ENCODE measurements around the gene MTA2. TPM values are rescaled to one million over a fixed set of nuclear protein-coding genes. Genes with fewer than 3 reads are reported as not detected.

MTA2 gene
- total and polyA plus RNA-seq, 2 of the 8 experiments (the other 6 are each of a cell fraction or from before 2014, with no cell fraction given) = 25.7 to 114 TPM

DNA sequence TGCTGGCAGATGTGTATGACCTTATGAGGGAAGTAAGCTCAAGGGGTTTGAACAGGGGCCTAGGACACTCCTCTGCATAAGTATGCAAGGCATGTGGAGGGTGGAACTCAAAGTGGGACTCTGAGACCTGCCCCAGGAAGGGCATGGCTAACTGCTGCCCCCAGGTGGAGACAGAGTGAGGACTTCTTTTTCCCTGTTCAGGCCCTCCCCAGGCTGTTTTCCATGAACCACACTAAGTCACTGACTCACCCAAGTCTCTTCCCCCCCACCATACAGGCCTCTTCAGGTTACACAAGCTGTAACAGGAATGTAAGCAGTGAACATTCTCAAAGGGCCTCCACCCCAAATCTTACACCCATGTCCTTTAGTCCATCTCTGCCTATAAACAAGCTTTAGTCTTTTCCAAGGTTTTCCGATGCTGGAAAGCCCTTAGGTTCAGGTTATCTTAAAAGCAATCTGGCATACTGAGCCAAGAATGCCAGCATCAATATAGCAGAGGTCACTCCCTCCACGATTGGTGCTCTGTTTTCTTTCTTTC is 41.0 kb downstream of the MTA2 start:
- Histone ChIP-seq H4K8ac (ENCODE audit: extremely low read depth, insufficient read depth, low read length) (no peak overlapping the region), H2BK5ac (ENCODE audit: low read depth, low read length) (no peak overlapping the region), H4K91ac (replicated peaks; ENCODE audit: insufficient read length, low read length) (no peak overlapping the region), H2AFZ (ENCODE audit: low read length) (no peak overlapping the region), H3K79me1 (ENCODE audit: low read depth, low read length) (no peaks in the 10 kb centered on the region; the same call in 1 of the 2 replicates), H3K23ac (ENCODE audit: insufficient read length) (no peak overlapping the region), H3K9ac (replicated peaks in 1 of 4; ENCODE audit: extremely low read depth in 1 of 4, low read depth in 3 of 4, low read length in 3 of 4) (no peak overlapping the region), H4K20me1 (replicated peaks in 1 of 2; ENCODE audit: control insufficient read depth in 1 of 2, insufficient read depth in 2 of 2, low read length in 2 of 2) (peaks cover 17 to 38% of the 10 kb centered on the region in 2 experiments), H3K4me1 (replicated peaks in 1 of 4; ENCODE audit: control insufficient read depth in 3 of 4, insufficient read depth in 4 of 4, low read length in 3 of 4) (peaks cover 19 to 35% (median 24%) of the 10 kb centered on the region in 4 experiments), H3K18ac (ENCODE audit: extremely low read depth, low read length) (no peak overlapping the region; the same call in 1 of the 2 replicates), H2BK120ac (replicated peaks; ENCODE audit: low read depth, low read length) (no peak overlapping the region), H4K5ac (ENCODE audit: insufficient read length, low read depth, low read length) (no peak overlapping the region), H3K36me3 (ENCODE audit: control insufficient read depth in 2 of 4, insufficient read depth in 4 of 4, low read length in 3 of 4) (peaks cover 26 to 61% (median 42%) of the 10 kb centered on the region in 4 experiments), H2BK12ac (ENCODE audit: low read depth, low read length) (peak overlapping the region; percentile 23; the same call in 1 of the 2 replicates), H3K56ac (replicated peaks; ENCODE audit: insufficient read length, low read depth, low read length) (no peak overlapping the region), H3K79me2 (ENCODE audit: control insufficient read depth in 1 of 2, insufficient read depth in 2 of 2, low read length in 2 of 2) (peaks cover 0 to 24% of the 10 kb centered on the region in 2 experiments; a peak in 2 of 4 replicates), H3K14ac (ENCODE audit: insufficient read length) (no peak overlapping the region), H2BK20ac (ENCODE audit: low read length) (no peak overlapping the region), H3K4me2 (ENCODE audit: insufficient read depth in 1 of 2, low read depth in 2 of 2, low read length in 2 of 2) (peak overlapping the region; percentile 13 to 34), H3K23me2 (ENCODE audit: low read depth, low read length) (no peaks in the 10 kb centered on the region), H3K27ac (ENCODE audit: low read depth, low read length) (peak overlapping the region; percentile 55; the same call in 1 of the 2 replicates), H3K9me3 (ENCODE audit: insufficient read depth in 2 of 2, low read depth in 1 of 2, low read length in 1 of 2) (no peaks in the 10 kb centered on the region), H2AK5ac (ENCODE audit: low read depth, low read length) (no peak overlapping the region), H3K4ac (replicated peaks; ENCODE audit: insufficient read length, low read depth, low read length) (no peak overlapping the region), H2BK15ac (ENCODE audit: low read length) (no peak overlapping the region), H3K4me3 (ENCODE audit: extremely low read depth in 1 of 4, insufficient read depth in 2 of 4, low read depth in 3 of 4, low read length in 4 of 4) (peak overlapping the region in 1 of 4 experiments; percentile 27; a peak in 1 of 8 replicates), H3K27me3 (replicated peaks in 1 of 4; ENCODE audit: control insufficient read depth in 3 of 4, extremely low read depth in 1 of 4, insufficient read depth in 3 of 4, low read length in 3 of 4) (no peaks in the 10 kb centered on the region)
- POLR2A ChIA-PET (ENCODE audit: partially characterized antibody) = interaction anchor here (0.7 to 20.7 kb wide), 23 partner anchors 3 to 1752 kb away, joined by 3 to 336 read pairs (median 6); partner anchors contain the start of genes AHNAK, C11orf98, CSKMT and EEF1G
- FAIRE-seq (peak; percentile 57), DNase-seq (ENCODE audit: low read depth in 1 of 2, low spot score in 2 of 2) (peak; percentile 89 to 93)
- 83% methylated on average over 2 of the region's 2 CpGs; no CpG with 5 or more reads in 1 of the 2 experiments for WGBS, 2 experiments (ENCODE audit: extremely low coverage in 1 of 2, insufficient coverage in 1 of 2, insufficient read length in 1 of 2, insufficient replicate concordance in 2 of 2, low coverage in 1 of 2, low lambda C conversion rate in 2 of 2, missing lambda C conversion rate in 1 of 2)
- CTCF ChIA-PET (ENCODE audit: partially characterized antibody) = interaction anchor here (0.6 to 10.9 kb wide), 45 partner anchors 8 to 344 kb away, joined by 3 to 161 read pairs (median 4); partner anchors contain the start of genes AHNAK, EEF1G, LRRN4CL and SCGB1A1
- no peak for TF ChIP-seq GABPA (IDR thresholded peaks at IDR 0.05; ENCODE audit: borderline replicate concordance, insufficient read depth, low read length)
- peak; percentile 71 for TF ChIP-seq SP1 (IDR thresholded peaks at IDR 0.05; ENCODE audit: low read depth, low read length)
- peak; percentile 90 to 93 for TF ChIP-seq RAD21 (IDR thresholded peaks at IDR 0.05 in 1 of 2, conservative IDR thresholded peaks at IDR 0.05 in 1 of 2; ENCODE audit: low read depth in 2 of 2, low read length in 2 of 2)
- TF ChIP-seq TAF1 (IDR thresholded peaks at IDR 0.05; ENCODE audit: low read depth, low read length) = 0 out of 2 replicates have a peak, but pooled peaks have one; percentile 24
- TF ChIP-seq CTBP2 (IDR thresholded peaks at IDR 0.05; ENCODE audit: borderline replicate concordance, insufficient read depth, insufficient read length, low read length) = no peak
- no peak for TF ChIP-seq NRF1 (IDR thresholded peaks at IDR 0.05; ENCODE audit: low read depth, low read length)
- no peak for TF ChIP-seq KDM4A (IDR thresholded peaks at IDR 0.05; ENCODE audit: low read depth, low read length, severe bottlenecking)
- TF ChIP-seq ATF2 (IDR thresholded peaks at IDR 0.05; ENCODE audit: low read length) = no peak; the same call in 1 of the 2 replicates
- TF ChIP-seq JUND (IDR thresholded peaks at IDR 0.05; ENCODE audit: low read length) = peak; percentile 81
- TF ChIP-seq BRCA1 (IDR thresholded peaks at IDR 0.05; ENCODE audit: low read depth, low read length) = no peak

All from H1 (cell line).